Karpas-422 (cell line): ENCODE data around the gene VPS11. TPM values are rescaled to one million over a fixed set of nuclear protein-coding genes. Genes with fewer than 3 reads are reported as not detected.

Source experiments
- DNase-seq: peaks from one replicate; pipeline ENCODE4 v3.0.0-alpha.2; 2015
- H2AFZ ChIP-seq: fragments of 200-600 bp; sonication (generic); 2 replicates; pipeline ENCODE4 v1.6.1; 2014; ENCODE audit warnings: antibody characterized with exemption, low read length, mixed read lengths
- H3K27ac ChIP-seq: fragments of 200-600 bp; sonication (generic); 2 replicates; pipeline ENCODE4 v1.5.1; 2014; ENCODE audit warnings: mild to moderate bottlenecking, low read length, moderate library complexity
- H3K27me3 ChIP-seq: fragments of 200-600 bp; sonication (generic); 2 replicates; pipeline ENCODE4 v1.6.1; 2014; ENCODE audit warnings: low read length, mixed read lengths
- H3K36me3 ChIP-seq: fragments of 200-600 bp; sonication (generic); 2 replicates; pipeline ENCODE4 v1.6.1; 2014; ENCODE audit warnings: low read length, mixed read lengths; ENCODE audit not compliant: insufficient read depth
- H3K4me1 ChIP-seq: fragments of 200-600 bp; sonication (generic); 2 replicates; pipeline ENCODE4 v1.6.1; 2014; ENCODE audit warnings: mild to moderate bottlenecking, low read length, mixed read lengths
- H3K4me2 ChIP-seq: fragments of 200-600 bp; sonication (generic); 2 replicates; pipeline ENCODE4 v1.6.1; 2014; ENCODE audit warnings: low read length, low read depth, mild to moderate bottlenecking; ENCODE audit not compliant: poor library complexity, severe bottlenecking
- H3K4me3 ChIP-seq: fragments of 200-600 bp; sonication (generic); 2 replicates; pipeline ENCODE4 v1.5.1; 2014; ENCODE audit warnings: mild to moderate bottlenecking, antibody characterized with exemption, low read length, mixed read lengths
- H3K79me2 ChIP-seq: fragments of 200-600 bp; sonication (generic); 2 replicates; pipeline ENCODE4 v1.6.1; 2014; ENCODE audit warnings: mild to moderate bottlenecking, low read length, mixed read lengths
- H3K9ac ChIP-seq: fragments of 200-600 bp; sonication (generic); 2 replicates; pipeline ENCODE4 v1.6.0; 2014; ENCODE audit warnings: low read length
- H3K9me2 ChIP-seq: fragments of 200-600 bp; sonication (generic), shearing (Covaris generic); replicated peaks from 2 replicates; pipeline ENCODE4 v1.6.0; 2014; ENCODE audit warnings: mild to moderate bottlenecking, low read length, moderate library complexity; ENCODE audit not compliant: insufficient read depth
- H3K9me3 ChIP-seq: fragments of 300-700, 200-600 bp; sonication (generic); 2 replicates; pipeline ENCODE4 v1.6.1; 2014; ENCODE audit warnings: low read length, mixed read lengths
- H4K20me1 ChIP-seq: fragments of 200-600 bp; sonication (generic); 2 replicates; pipeline ENCODE4 v1.6.1; 2014; ENCODE audit warnings: mild to moderate bottlenecking, antibody characterized with exemption, low read length, low read depth; ENCODE audit not compliant: insufficient read depth
- total RNA-seq: library from RNA; depleted of rRNA; stranded (reverse); fragments of >200 nt; shearing (Covaris generic); gene quantifications from 2 replicates; pipeline ENCODE4 v1.2.3, GENCODE V29; 2014; ENCODE audit warnings: low replicate concordance; rRNA removed

VPS11 gene
- total RNA-seq, 1 experiment from 2014 or later, result 19.2 TPM

GRCh38 chr11:119121008-119121810 lies 53.6 kb downstream of the VPS11 start, which contains the start of gene HINFP:
TSS of gene HINFP (plus strand) at chr11:119121580. CDS start at chr11:119126945, 5,365 bp downstream.
- 0 out of 2 replicates have a peak, but pooled peaks cover 7% of the 10 kb centered on the region for H4K20me1 ChIP-seq
- no peaks in the 10 kb centered on the region for H3K9me2 ChIP-seq
- H3K27ac ChIP-seq, result peak within 1 kb of the TSS; percentile 78
- H3K4me2 ChIP-seq, result peak within 1 kb of the TSS; percentile 87
- DNase-seq, result peak; percentile 97
- H3K27me3 ChIP-seq, result no peaks in the 10 kb centered on the region
- H3K79me2 ChIP-seq, result peaks cover 19% of the 10 kb centered on the region
- no peaks in the 10 kb centered on the region for H3K9me3 ChIP-seq
- no peak within 1 kb of the TSS for H2AFZ ChIP-seq
- peaks cover 16% of the 10 kb centered on the region for H3K4me1 ChIP-seq
- H3K9ac ChIP-seq, result peak within 1 kb of the TSS; percentile 85
- H3K4me3 ChIP-seq, result peak within 1 kb of the TSS; percentile 89
- peaks cover 10% of the 10 kb centered on the region; the same call in 1 of the 2 replicates for H3K36me3 ChIP-seq

- DNase-seq, result no peak
- peak overlapping the region; percentile 87 for H3K4me2 ChIP-seq
- no peaks in the 10 kb centered on the region for H3K9me2 ChIP-seq
- H3K79me2 ChIP-seq, result peaks cover 19% of the 10 kb centered on the region
- peaks cover 10% of the 10 kb centered on the region; the same call in 1 of the 2 replicates for H3K36me3 ChIP-seq
- no peaks in the 10 kb centered on the region for H3K27me3 ChIP-seq
- peak overlapping the region; percentile 89 for H3K4me3 ChIP-seq
- H3K4me1 ChIP-seq, result peaks cover 16% of the 10 kb centered on the region
- H3K9ac ChIP-seq, result peak overlapping the region; percentile 85
- no peak overlapping the region for H3K27ac ChIP-seq
- 0 out of 2 replicates have a peak, but pooled peaks cover 7% of the 10 kb centered on the region for H4K20me1 ChIP-seq
- H2AFZ ChIP-seq, result no peak overlapping the region
- H3K9me3 ChIP-seq, result no peaks in the 10 kb centered on the region
Observed at GRCh38 chr11:119121811-119122124, 54.1 kb downstream of the VPS11 start.

GRCh38 chr11:119125821-119126220 lies 58.2 kb downstream of the VPS11 start:
- Histone ChIP-seq H3K9me2 (no peaks in the 10 kb centered on the region), H3K27me3 (no peaks in the 10 kb centered on the region), H3K4me1 (peaks cover 8% of the 10 kb centered on the region), H3K9me3 (no peaks in the 10 kb centered on the region), H4K20me1 (0 out of 2 replicates have a peak, but pooled peaks cover 7% of the 10 kb centered on the region), H3K9ac (no peak overlapping the region), H3K27ac (no peak overlapping the region), H3K36me3 (no peaks in the 10 kb centered on the region), H3K4me2 (no peak overlapping the region), H2AFZ (no peak overlapping the region), H3K79me2 (peaks cover 19% of the 10 kb centered on the region), H3K4me3 (no peak overlapping the region)
- no peak for DNase-seq

GRCh38 chr11:119126675-119127268 lies 59.2 kb downstream of the VPS11 start:
- Histone ChIP-seq H3K27ac (no peak overlapping the region), H3K27me3 (no peaks in the 10 kb centered on the region), H3K36me3 (no peaks in the 10 kb centered on the region), H3K4me3 (no peak overlapping the region), H3K79me2 (peaks cover 16% of the 10 kb centered on the region), H2AFZ (no peak overlapping the region), H4K20me1 (0 out of 2 replicates have a peak, but pooled peaks cover 7% of the 10 kb centered on the region), H3K9me3 (no peaks in the 10 kb centered on the region), H3K9ac (no peak overlapping the region), H3K4me2 (no peak overlapping the region), H3K9me2 (no peaks in the 10 kb centered on the region), H3K4me1 (peaks cover 6% of the 10 kb centered on the region)
- DNase-seq, result no peak

- no peak overlapping the region for H3K9ac ChIP-seq
- no peaks in the 10 kb centered on the region for H3K36me3 ChIP-seq
- no peaks in the 10 kb centered on the region for H3K27me3 ChIP-seq
- H3K4me2 ChIP-seq, result no peak overlapping the region
- no peaks in the 10 kb centered on the region for H3K79me2 ChIP-seq
- H3K4me1 ChIP-seq, result no peaks in the 10 kb centered on the region; the same call in 1 of the 2 replicates
- no peaks in the 10 kb centered on the region for H3K9me3 ChIP-seq
- DNase-seq, result no peak
- H3K27ac ChIP-seq, result no peak overlapping the region
- no peak overlapping the region for H2AFZ ChIP-seq
- no peaks in the 10 kb centered on the region for H3K9me2 ChIP-seq
- no peak overlapping the region for H3K4me3 ChIP-seq
- no peaks in the 10 kb centered on the region for H4K20me1 ChIP-seq
Observed at GRCh38 chr11:119130662-119131061, 63.0 kb downstream of the VPS11 start.

Other genes starting within 250 kb of the VPS11 start
- 0.71 and 1.2 TPM in 2 replicates for gene CXCR5, start 183.9 kb upstream of the VPS11 start, total RNA-seq
- 0.18 and 0.56 TPM in 2 replicates for gene BCL9L, start 141.9 kb upstream of the VPS11 start, total RNA-seq
- not detected in 2 replicates for gene UPK2, start 111.5 kb upstream of the VPS11 start, total RNA-seq
- not detected in 2 replicates for gene FOXR1, start 96.1 kb upstream of the VPS11 start, total RNA-seq
- gene CENATAC, start 69.7 kb upstream of the VPS11 start, total RNA-seq, result 14.2 and 25.0 TPM in 2 replicates
- gene RPS25, start 49.5 kb upstream of the VPS11 start, total RNA-seq, result 547 and 607 TPM in 2 replicates
- gene TRAPPC4, start 49.1 kb upstream of the VPS11 start, total RNA-seq, result 26.3 and 33.0 TPM in 2 replicates
- gene SLC37A4, start 36.9 kb upstream of the VPS11 start, total RNA-seq, result 4.7 and 7.4 TPM in 2 replicates
- 27.3 and 32.5 TPM in 2 replicates for gene HYOU1, start 10.6 kb upstream of the VPS11 start, total RNA-seq
- 7.5 and 12.7 TPM in 2 replicates for gene HMBS, start 17.1 kb downstream of the VPS11 start, total RNA-seq
- gene DPAGT1, start 34.0 kb downstream of the VPS11 start, total RNA-seq, result 10.0 and 27.3 TPM in 2 replicates
- gene C2CD2L, start 39.5 kb downstream of the VPS11 start, total RNA-seq, result 10.1 and 11.9 TPM in 2 replicates
- gene HINFP, start 53.8 kb downstream of the VPS11 start, total RNA-seq, result 16.3 and 22.4 TPM in 2 replicates
- gene ABCG4, start 81.2 kb downstream of the VPS11 start, total RNA-seq, result not detected in 2 replicates
- 2.7 and 7.5 TPM in 2 replicates for gene NLRX1, start 100.9 kb downstream of the VPS11 start, total RNA-seq
- not detected in 2 replicates for gene NHERF4, start 117.7 kb downstream of the VPS11 start, total RNA-seq
- 18.0 and 34.0 TPM in 2 replicates for gene CBL, start 138.5 kb downstream of the VPS11 start, total RNA-seq
- gene MCAM, start 249.3 kb downstream of the VPS11 start, total RNA-seq, result 2.0 and 2.1 TPM in 2 replicates